Fibroblast of gingiva (primary cell): ENCODE measurements around the gene METTL22.

Experiments
- DNase-seq: peaks from one replicate; pipeline ENCODE4 v3.0.0-alpha.2; 2011; ENCODE audit warnings: low read depth

Gene METTL22

GRCh38 chr16:8696880-8697279 is 75.4 kb downstream of the METTL22 start:
- DNase-seq = no peak

DNA sequence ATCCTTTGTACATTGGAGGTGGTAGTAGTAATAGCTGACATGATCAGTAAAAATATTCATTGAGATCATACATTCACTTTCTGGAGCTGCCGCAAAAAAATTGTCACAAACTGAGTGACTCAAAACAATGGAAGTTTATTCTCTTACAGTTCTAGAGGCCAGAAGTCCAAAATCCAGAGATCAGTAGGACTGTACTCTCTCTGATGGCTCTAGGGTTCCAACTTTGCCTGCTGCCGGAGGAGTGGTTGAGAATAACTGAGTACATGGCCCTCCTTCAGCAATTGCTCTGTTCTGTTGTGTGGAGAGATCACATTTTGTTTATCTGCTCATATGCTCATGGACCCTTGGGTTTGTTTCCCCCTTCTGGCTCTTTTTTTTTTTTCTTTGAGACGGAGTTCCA is 76.5 kb downstream of the METTL22 start:
- DNase-seq = no peak
